HepG2 (cell line): ENCODE measurements around the gene ALB. TPM values are rescaled to one million over a fixed set of nuclear protein-coding genes. Genes with fewer than 3 reads are reported as not detected.
A peak's percentile ranks its signal among the peaks of the same experiment; 100 is the strongest.

Source experiments
- FOXK2 ChIP-seq: fragments of 450-650 bp; IDR thresholded peaks from 2 replicates; pipeline ENCODE4 v1.6.1; 2016
- FUBP1 ChIP-seq: sonication (generic); formaldehyde crosslinking; IDR thresholded peaks from 2 replicates; pipeline ENCODE4 v1.5.1; 2020; ENCODE audit warnings: missing genetic modification reagents, mild to moderate bottlenecking, borderline replicate concordance
- GFI1 ChIP-seq: sonication (generic); formaldehyde crosslinking; IDR thresholded peaks from 2 replicates; pipeline ENCODE4 v1.5.0; 2020; ENCODE audit warnings: missing genetic modification reagents, mild to moderate bottlenecking, borderline replicate concordance
- HMG20B ChIP-seq: conservative IDR thresholded peaks from 2 replicates; pipeline ENCODE4 v1.6.1; 2016; ENCODE audit warnings: missing genetic modification reagents, missing compliant biosample characterization
- HNF1A ChIP-seq, 2 experiments: sonication (generic) in 1 of 2; formaldehyde crosslinking in 1 of 2; IDR thresholded peaks; 2 replicates each; pipeline versions ENCODE4 v1.4.0 to v1.6.1; 2016 to 2020; ENCODE audit warnings: borderline replicate concordance in 1 of 2, low read depth in 1 of 2, mild to moderate bottlenecking in 1 of 2, missing genetic modification reagents in 1 of 2
- MTA1 ChIP-seq: sonication (generic); formaldehyde crosslinking; IDR thresholded peaks from 2 replicates; pipeline ENCODE4 v1.4.0; 2020; ENCODE audit warnings: missing genetic modification reagents, mild to moderate bottlenecking, borderline replicate concordance
- MXD4 ChIP-seq: IDR thresholded peaks from 2 replicates; pipeline ENCODE4 v1.6.1; 2016; ENCODE audit warnings: mild to moderate bottlenecking, missing biosample characterization, missing genetic modification reagents
- PATZ1 ChIP-seq: sonication (generic); formaldehyde crosslinking; IDR thresholded peaks from 2 replicates; pipeline ENCODE4 v1.4.0; 2020; ENCODE audit warnings: missing genetic modification reagents
- PHF20 ChIP-seq: sonication (generic); formaldehyde crosslinking; IDR thresholded peaks from 2 replicates; pipeline ENCODE4 v1.5.0; 2020; ENCODE audit warnings: mild to moderate bottlenecking, missing genetic modification reagents
- POLR2AphosphoS5 ChIP-seq: IDR thresholded peaks from 2 replicates; pipeline ENCODE4 v1.6.1; 2012; ENCODE audit warnings: low read depth, low read length
- RCOR2 ChIP-seq: IDR thresholded peaks from 2 replicates; pipeline ENCODE4 v1.6.1; 2016; ENCODE audit warnings: missing biosample characterization, missing genetic modification reagents
- SALL1 ChIP-seq: sonication (generic); formaldehyde crosslinking; IDR thresholded peaks from 2 replicates; pipeline ENCODE4 v1.8.0; 2022; ENCODE audit warnings: mild to moderate bottlenecking, missing genetic modification reagents
- SAP130 ChIP-seq: IDR thresholded peaks from 2 replicates; pipeline ENCODE4 v1.6.1; 2016; ENCODE audit warnings: low read depth
- SOX5 ChIP-seq: IDR thresholded peaks from 2 replicates; pipeline ENCODE4 v1.6.1; 2016; ENCODE audit warnings: borderline replicate concordance
- TAF1 ChIP-seq: sonication (generic); formaldehyde crosslinking; IDR thresholded peaks from 2 replicates; pipeline ENCODE4 v1.4.0; 2020; ENCODE audit warnings: missing genetic modification reagents
- ZNF597 ChIP-seq: sonication (generic); formaldehyde crosslinking; IDR thresholded peaks from 2 replicates; pipeline ENCODE4 v1.5.0; 2020; ENCODE audit warnings: missing genetic modification reagents
- polyA plus RNA-seq, 8 experiments: library from polyadenylated mRNA; depleted of rRNA in 3 of 8; stranded (reverse) in 7 of 8; unstranded in 1 of 8; fragments of >200 nt; fragmentation: Illumina TruSeq in 4 of 8; extraction: Trizol in 4 of 8; gene quantifications; 2 replicates each; pipeline versions ENCODE4 v1.2.1 to v1.2.3, GENCODE V29; 2011 to 2016; ENCODE audit warnings: low read depth in 4 of 8, missing spikeins in 1 of 8, mixed read lengths in 1 of 8; ENCODE audit not compliant: insufficient read depth in 1 of 8
- total RNA-seq, 5 experiments: library from RNA; depleted of rRNA; stranded (reverse); fragments of >200 nt; fragmentation: Illumina TruSeq; extraction: Trizol; gene quantifications; 2 replicates each; pipeline ENCODE4 v1.2.3, GENCODE V29; 2016; ENCODE audit warnings: low read depth in 1 of 5
- TF ChIP-seq, protein P1 (sequence below): sonication (generic); formaldehyde crosslinking; IDR thresholded peaks from 2 replicates; pipeline ENCODE4 v1.8.1; 2022; ENCODE audit warnings: low read depth, mild to moderate bottlenecking, missing genetic modification reagents

ALB gene
- total and polyA plus RNA-seq, 2 of the 13 experiments (the other 11 are each of a cell fraction or from before 2014, with no cell fraction given) = 22,259 to 22,625 TPM

DNA sequence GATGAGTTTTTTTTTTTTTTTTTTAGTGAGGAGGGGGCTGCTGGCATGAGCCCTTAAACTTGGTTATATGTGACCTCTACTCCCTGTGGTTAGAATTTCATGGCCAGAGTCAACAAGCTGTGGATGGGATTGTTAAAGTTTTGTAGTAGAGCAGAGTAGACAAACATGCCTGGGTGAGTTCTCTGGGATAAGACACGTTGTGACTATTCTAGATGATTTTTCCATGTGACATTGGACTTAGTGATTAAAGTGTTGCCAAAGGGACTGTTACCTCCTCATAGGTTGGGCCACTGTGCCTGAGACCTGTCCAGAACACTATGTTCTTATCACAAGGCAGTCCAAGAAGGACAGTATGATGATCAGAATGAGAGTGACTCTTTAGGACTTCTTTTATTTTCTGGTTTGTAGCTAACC, 28.8 kb upstream of the ALB start (continued):
- TF ChIP-seq HNF1A (IDR thresholded peaks at IDR 0.05; ENCODE audit: low read depth) (peak; percentile 43; the same call in 1 of the 2 replicates), HNF1A (CRISPR knock-in tag; IDR thresholded peaks at IDR 0.05; ENCODE audit: borderline replicate concordance) (peak; percentile 50; the same call in 1 of the 2 replicates), SOX5 (CRISPR knock-in tag) (peak; percentile 76), HMG20B (CRISPR knock-in tag) (0 out of 2 replicates have a peak, but pooled peaks have one; percentile 62), FUBP1 (no peak), ZNF597 (CRISPR knock-in tag) (no peak), SAP130 (peak; percentile 71), MXD4 (CRISPR knock-in tag) (0 out of 2 replicates have a peak, but pooled peaks have one; percentile 57), MTA1 (CRISPR knock-in tag) (no peak), POLR2AphosphoS5 (peak; percentile 52; the same call in 1 of the 2 replicates), SALL1 (peak; percentile 81; the same call in 1 of the 2 replicates), PATZ1 (CRISPR knock-in tag) (peak; percentile 94), RCOR2 (CRISPR knock-in tag) (peak; percentile 56; the same call in 1 of the 2 replicates), GFI1 (CRISPR knock-in tag) (peak; percentile 83), TAF1 (no peak), PHF20 (CRISPR knock-in tag) (no peak), FOXK2 (peak; percentile 54; the same call in 1 of the 2 replicates)
- TF ChIP-seq, protein P1, sequence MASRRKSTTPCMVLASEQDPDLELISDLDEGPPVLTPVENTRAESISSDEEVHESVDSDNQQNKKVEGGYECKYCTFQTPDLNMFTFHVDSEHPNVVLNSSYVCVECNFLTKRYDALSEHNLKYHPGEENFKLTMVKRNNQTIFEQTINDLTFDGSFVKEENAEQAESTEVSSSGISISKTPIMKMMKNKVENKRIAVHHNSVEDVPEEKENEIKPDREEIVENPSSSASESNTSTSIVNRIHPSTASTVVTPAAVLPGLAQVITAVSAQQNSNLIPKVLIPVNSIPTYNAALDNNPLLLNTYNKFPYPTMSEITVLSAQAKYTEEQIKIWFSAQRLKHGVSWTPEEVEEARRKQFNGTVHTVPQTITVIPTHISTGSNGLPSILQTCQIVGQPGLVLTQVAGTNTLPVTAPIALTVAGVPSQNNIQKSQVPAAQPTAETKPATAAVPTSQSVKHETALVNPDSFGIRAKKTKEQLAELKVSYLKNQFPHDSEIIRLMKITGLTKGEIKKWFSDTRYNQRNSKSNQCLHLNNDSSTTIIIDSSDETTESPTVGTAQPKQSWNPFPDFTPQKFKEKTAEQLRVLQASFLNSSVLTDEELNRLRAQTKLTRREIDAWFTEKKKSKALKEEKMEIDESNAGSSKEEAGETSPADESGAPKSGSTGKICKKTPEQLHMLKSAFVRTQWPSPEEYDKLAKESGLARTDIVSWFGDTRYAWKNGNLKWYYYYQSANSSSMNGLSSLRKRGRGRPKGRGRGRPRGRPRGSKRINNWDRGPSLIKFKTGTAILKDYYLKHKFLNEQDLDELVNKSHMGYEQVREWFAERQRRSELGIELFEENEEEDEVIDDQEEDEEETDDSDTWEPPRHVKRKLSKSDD (CRISPR knock-in tag) = 0 out of 2 replicates have a peak, but pooled peaks have one; percentile 36
